Liver (tissue), 3 donors: ENCODE results near the gene ST7L.
"Not testable (repeated sequence)": the region's sequence is repeated elsewhere in the genome, so short reads cannot be mapped to it uniquely, and the experiment has no call there.

Source experiments
- ATF3 ChIP-seq: IDR thresholded peaks from 2 replicates; pipeline ENCODE4 v1.6.1; 2016; ENCODE audit warnings: antibody characterized with exemption
- CTCF ChIP-seq: fragments of 150-350 bp; IDR thresholded peaks from 2 replicates; pipeline ENCODE4 v1.5.1; 2017; ENCODE audit warnings: improper control_type of control experiment, low read depth, low read length; ENCODE audit not compliant: missing input control
- MAX ChIP-seq: IDR thresholded peaks from 2 replicates; pipeline ENCODE4 v1.6.1; 2016; ENCODE audit warnings: antibody characterized with exemption
- TAF1 ChIP-seq: conservative IDR thresholded peaks from 2 replicates; pipeline ENCODE4 v1.6.1; 2016; ENCODE audit warnings: antibody characterized with exemption, mild to moderate bottlenecking
- donor health status: healthy.
- donor health status: healthy.

- TF ChIP-seq TAF1, CTCF, MAX, ATF3: not testable (repeated sequence)
Observed at GRCh38 chr1:112486063-112486462, 132.9 kb downstream of the ST7L start.
